ENCODE measurements around the gene DHX8. TPM values are rescaled to one million over a fixed set of nuclear protein-coding genes. Genes with fewer than 3 reads are reported as not detected.

DHX8 gene
- total and polyA plus RNA-seq, 10 of the 15 experiments (the other 5 are each of a cell fraction or from before 2014, with no cell fraction given), result 27.6 to 50.4 (median 35.7) TPM

- Histone ChIP-seq H4K20me1 (ENCODE audit: control insufficient read depth, insufficient read depth) (peaks cover 2% of the 10 kb centered on the region; the same call in 1 of the 2 replicates), H3K4me1 (ENCODE audit: control insufficient read depth, insufficient read depth, low read length) (peaks cover 3% of the 10 kb centered on the region; the same call in 1 of the 2 replicates), H3K4me3 (no peak overlapping the region), H3K27ac (ENCODE audit: control insufficient read depth, insufficient read depth) (no peak overlapping the region), H3K36me3 (ENCODE audit: control insufficient read depth in 2 of 2, insufficient read depth in 2 of 2, low read length in 1 of 2) (no peaks in the 10 kb centered on the region), H3K27me3 (replicated peaks in 1 of 2; ENCODE audit: control insufficient read depth in 2 of 2, insufficient read depth in 2 of 2, low read length in 1 of 2) (peaks cover 0 to 4% of the 10 kb centered on the region in 2 experiments; a peak in 2 of 4 replicates), H3K9me3 (replicated peaks; ENCODE audit: control insufficient read depth, insufficient read depth, low read length) (no peaks in the 10 kb centered on the region), H3K4me2 (ENCODE audit: control insufficient read depth, insufficient read depth) (no peak overlapping the region), H3K79me2 (ENCODE audit: control insufficient read depth, insufficient read depth, low read length) (no peaks in the 10 kb centered on the region), H2AFZ (ENCODE audit: control insufficient read depth, low read depth, low read length) (no peak overlapping the region), H3K9ac (ENCODE audit: control insufficient read depth, insufficient read depth, low read length) (no peak overlapping the region)
- SMC1A ChIA-PET (ENCODE audit: uncharacterized antibody, unreplicated experiment), result interaction anchor here (0.9 to 1.6 kb wide), 10 partner anchors 12 to 150 kb away, joined by 3 to 7 read pairs (median 4); no protein-coding TSS in a partner anchor
- TF ChIP-seq CTCF (IDR thresholded peaks at IDR 0.05 in 2 of 3, conservative IDR thresholded peaks at IDR 0.05 in 1 of 3; ENCODE audit: control insufficient read depth in 2 of 3, extremely low read depth in 1 of 3, insufficient read depth in 1 of 3, low read depth in 3 of 3, low read length in 3 of 3) (peak; percentile 4 to 16 (median 13); a peak in 2 of 6 replicates), SPI1 (IDR thresholded peaks at IDR 0.05; ENCODE audit: borderline replicate concordance, insufficient read depth, low read depth, low read length) (no peak)
- CTCF ChIA-PET, result interaction anchor here (0.9 to 1.9 kb wide), 13 partner anchors 9 to 222 kb away, joined by 3 to 8 read pairs (median 4); partner anchors contain the start of gene DHX8
- POLR2A ChIA-PET, result interaction anchor here (1.3 kb wide), 1 partner anchor 27 kb away, joined by 3 read pairs; no protein-coding TSS in a partner anchor
- no peak for FAIRE-seq
- BruUV-seq (replicated peaks), result TSS peak; percentile 65
- intact Hi-C loops (cut with micrococcal nuclease; ENCODE audit: unreplicated experiment) (no loop called here), in situ Hi-C loops (cut with MboI) (no loop called here)
- RAD21 ChIA-PET (ENCODE audit: unreplicated experiment), result interaction anchor here (1.0 to 1.4 kb wide), 3 partner anchors 26 to 31 kb away, joined by 4 to 7 read pairs (median 6); no protein-coding TSS in a partner anchor
- DNase-seq (ENCODE audit: low read depth, low spot score), result no peak
- WGBS (ENCODE audit: insufficient coverage, insufficient replicate concordance, low lambda C conversion rate, missing lambda C conversion rate), result 50% methylated on average over 7 of the region's 7 CpGs
- no peak for ATAC-seq
Observed at GRCh38 chr17:43543771-43544575, 60.2 kb downstream of the DHX8 start.
